OCI-LY1 (cell line): ENCODE measurements around the gene ABT1.

Source experiments
- CTCF ChIP-seq: fragments of 200-600 bp; sonication (generic), shearing (Covaris generic); IDR thresholded peaks from 2 replicates; pipeline ENCODE4 v1.5.1; 2017; ENCODE audit warnings: mild to moderate bottlenecking, antibody characterized with exemption, low read length, moderate library complexity, mixed read lengths
- EZH2 ChIP-seq: fragments of 200-600 bp; sonication (generic), shearing (Covaris generic); IDR thresholded peaks from 2 replicates; pipeline ENCODE4 v1.8.0; 2017; ENCODE audit warnings: borderline replicate concordance, mixed run types, mild to moderate bottlenecking, antibody characterized with exemption, low read length, moderate library complexity, mixed read lengths

- no peak for TF ChIP-seq CTCF
- TF ChIP-seq EZH2: no peak
Observed at GRCh38 chr6:26597389-26597766, 625 bp downstream of the ABT1 start.
